HG03135 (cell line): ENCODE measurements around the gene FLT1.

Experiments
- ATAC-seq: cut with Tn5 transposase; IDR thresholded peaks from one replicate; pipeline ENCODE4 v1.9.1; 2021; ENCODE audit warnings: mild to moderate bottlenecking, moderate library complexity; ENCODE audit not compliant: unreplicated experiment

The FLT1 gene

DNA sequence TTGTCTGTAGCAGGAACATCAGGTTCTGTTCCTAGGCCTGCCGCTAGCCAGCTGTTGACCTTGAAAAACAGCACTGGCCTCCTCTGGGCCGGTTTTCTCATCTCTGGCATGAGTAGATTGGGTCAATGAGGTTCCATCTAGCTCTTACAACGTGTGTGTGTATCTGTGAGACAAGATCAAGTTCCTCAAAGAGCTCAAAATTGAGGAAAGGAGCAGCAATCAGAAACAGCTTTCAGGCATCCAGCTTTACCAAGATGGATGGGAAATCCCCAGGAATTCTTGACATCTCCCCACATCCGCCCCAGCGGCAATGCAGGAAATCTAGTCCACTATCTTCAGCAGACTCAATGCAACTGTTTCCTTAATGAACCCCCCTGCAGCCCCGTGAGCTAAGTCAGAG is 4.9 kb downstream of the FLT1 start:
- no peak for ATAC-seq

DNA sequence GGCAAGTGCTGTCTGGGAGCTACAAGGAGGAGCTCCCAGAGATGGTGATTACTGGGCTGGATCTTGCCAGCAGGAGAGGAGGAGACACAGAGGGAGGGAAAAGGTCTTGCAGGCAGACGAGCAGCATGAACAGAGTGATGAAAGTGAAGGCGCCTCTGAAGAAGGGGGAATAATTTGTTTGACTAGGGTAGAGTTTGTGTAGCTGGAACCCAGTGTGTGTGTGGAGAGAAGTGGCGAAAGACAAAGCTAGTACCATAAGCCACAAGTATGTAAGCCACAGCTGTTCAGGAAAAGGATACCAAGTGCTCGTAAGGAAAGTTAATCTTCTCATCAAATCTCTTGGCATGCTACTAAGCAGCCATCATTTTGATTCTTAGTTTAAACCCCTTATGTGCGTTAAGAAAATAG is 5.4 kb downstream of the FLT1 start:
- ATAC-seq, result no peak

DNA sequence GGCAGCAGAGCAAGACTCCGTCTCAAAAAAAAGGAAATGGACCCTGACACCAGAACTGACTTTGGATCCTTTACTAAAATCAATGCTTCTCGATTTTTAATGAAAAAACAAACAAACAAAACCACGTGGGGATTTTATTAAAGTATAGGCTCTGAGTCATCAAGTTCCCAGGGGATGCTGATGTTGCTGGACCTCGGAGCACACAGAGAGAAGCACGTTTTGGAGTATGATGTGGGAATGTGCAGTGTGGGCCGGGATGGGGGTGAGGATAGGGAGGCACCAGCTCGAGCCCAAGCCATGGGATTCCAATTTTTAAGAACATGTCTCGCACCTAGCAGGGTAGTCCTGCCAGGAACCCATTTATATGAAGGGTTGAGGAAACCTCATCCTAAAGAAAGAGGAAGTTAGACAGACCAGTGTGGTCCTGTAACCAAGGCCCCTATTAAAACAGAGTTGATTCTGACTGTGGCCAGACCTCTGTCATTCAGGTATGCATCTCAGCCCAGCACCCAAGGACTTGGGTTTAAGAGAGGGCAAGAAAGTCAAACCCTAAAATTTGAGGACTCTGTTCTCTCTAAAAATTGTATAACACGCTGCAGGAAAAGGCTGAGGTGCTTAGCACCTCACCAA is 6.4 kb downstream of the FLT1 start:
- no peak for ATAC-seq

DNA sequence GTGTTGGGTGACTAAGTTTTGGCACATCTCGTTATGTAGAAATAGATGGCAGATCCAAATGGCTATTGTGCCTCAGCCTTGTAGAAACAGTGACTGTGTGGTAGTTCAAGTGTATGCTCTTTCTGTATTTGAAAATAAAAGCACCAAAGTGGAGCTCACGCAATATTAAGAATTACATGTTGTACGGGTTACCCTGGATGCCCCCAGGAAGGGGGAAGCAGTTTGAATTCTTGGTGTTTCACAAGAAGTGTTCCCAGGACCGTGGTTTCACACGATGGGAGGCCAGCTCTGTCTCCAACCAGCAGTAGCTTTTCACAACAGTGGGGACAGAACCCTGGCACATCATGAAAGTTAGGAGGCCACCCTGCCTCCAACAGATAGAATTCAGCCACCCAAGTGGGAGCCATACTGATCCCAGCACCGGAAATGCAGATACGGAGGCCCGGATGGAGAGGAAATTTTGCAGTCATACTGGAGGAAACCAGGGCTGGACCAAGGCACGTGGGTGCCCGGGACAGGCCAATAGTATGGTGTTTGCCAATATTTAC is 8.9 kb downstream of the FLT1 start:
- no peak for ATAC-seq

DNA sequence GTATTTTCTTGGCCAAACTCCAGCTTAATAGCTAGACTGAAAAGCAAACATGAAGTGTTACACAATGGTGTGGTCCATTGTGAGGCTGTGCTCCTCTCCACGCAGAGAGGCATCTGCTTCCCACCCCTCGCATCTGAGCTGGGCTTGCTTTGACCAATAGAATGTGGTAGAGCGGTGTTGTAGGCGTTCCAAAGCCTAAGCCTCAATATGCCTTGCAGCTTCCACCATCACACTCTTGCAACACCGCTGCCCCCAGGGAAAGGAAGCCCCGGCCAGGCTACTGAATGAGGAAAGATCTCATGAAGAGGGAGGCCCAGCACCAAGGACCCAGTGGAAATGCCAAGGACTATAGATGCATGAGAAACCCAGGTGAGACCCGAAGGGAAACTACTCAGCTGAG is 9.4 kb downstream of the FLT1 start:
- ATAC-seq, result no peak

DNA sequence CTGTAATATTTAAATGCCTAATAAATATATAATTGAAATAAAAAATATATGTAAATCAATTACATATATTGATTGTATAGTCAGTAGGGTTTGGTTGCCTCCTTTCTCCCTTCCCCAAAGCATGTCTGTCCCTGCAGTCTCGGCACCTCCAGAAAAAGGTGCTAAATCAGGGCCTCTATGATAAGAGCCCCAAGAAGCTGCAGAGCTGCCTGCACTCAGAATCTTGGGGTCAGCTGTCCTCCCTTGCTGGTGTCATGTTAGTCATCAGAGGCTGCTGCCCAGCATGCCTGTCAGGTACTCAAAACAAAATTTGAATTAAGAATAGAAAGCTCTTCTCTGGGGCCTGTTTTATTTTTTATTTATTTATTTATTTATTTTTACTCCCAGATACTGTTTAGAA is 9.8 kb downstream of the FLT1 start:
- no peak for ATAC-seq

DNA sequence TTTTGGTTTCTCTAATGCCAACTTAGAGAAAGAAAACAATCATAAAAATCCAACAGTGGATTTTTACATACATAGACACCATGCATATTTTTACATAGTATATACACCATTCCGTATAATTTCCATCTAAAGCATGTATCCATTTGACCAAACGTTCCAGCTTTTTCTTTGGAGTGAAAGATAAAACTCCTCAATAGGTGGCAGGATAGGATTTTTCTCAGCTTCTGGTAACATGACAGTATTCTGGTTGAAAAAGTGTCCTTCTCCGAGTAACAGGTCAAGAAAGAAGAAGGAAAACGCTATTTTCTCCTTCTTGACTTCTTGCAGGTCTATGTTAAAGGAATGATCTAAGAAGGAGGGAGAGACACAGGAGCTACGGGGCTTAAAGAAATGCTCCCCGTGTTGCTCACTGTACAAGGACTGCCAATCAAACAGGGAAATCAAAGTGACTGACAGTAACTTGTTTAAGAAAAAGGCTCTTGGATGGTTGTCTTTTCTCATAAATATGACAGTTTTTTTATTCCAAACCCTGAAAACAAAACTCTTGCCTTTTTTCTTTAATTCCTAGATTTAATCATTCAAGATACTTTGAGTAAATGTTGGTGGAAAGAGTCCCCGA is 11.5 kb downstream of the FLT1 start:
- no peak for ATAC-seq

DNA sequence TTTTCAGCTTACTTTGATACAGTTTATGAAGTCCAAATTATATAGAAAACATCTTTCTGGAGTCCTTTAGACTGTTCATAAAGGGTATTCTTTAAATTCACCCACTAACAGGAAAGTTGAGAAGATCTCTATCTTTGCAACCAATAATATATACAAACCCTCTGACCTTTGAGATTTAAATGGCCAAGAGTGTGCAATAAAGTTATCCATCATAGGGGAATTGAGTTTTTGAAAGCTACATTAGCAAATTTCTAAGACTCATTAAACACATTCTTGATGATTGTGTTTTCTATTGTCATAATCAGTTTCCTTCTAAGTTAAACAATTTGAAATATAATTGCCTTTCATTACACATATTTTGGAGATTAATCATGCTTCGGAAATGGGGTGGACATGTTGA is 15.9 kb downstream of the FLT1 start:
- ATAC-seq, result no peak

DNA sequence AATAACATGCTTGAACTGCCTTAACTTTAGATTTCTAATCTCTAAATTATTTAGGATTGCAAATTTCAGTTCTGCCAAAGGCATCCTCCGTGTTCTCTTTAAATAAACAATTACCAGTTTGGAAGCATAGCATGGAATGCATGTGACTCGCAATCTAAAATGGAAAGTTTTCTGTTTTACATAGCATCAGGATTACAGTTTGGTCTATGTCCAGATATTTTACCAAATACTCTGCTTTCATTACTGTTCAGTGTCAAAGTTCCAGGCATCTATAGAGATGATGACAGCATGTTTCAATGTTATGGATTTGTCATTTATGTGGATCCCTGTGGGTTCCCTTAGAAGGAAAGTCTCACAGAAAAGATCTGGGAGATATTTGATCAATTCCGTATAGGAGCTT is 16.8 kb downstream of the FLT1 start:
- no peak for ATAC-seq

DNA sequence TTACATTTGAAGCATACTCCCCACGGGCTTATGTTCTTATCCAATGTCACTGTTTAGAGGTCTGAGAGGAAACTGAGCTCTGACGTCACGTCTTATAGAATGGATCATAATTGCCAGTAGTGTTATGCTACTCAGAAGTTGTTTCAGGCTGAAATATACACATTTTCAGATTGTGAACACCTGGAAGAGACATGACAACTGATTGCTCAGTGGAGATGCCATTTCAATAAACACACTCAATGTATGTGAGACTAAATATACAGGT is 17.3 kb downstream of the FLT1 start:
- no peak for ATAC-seq

DNA sequence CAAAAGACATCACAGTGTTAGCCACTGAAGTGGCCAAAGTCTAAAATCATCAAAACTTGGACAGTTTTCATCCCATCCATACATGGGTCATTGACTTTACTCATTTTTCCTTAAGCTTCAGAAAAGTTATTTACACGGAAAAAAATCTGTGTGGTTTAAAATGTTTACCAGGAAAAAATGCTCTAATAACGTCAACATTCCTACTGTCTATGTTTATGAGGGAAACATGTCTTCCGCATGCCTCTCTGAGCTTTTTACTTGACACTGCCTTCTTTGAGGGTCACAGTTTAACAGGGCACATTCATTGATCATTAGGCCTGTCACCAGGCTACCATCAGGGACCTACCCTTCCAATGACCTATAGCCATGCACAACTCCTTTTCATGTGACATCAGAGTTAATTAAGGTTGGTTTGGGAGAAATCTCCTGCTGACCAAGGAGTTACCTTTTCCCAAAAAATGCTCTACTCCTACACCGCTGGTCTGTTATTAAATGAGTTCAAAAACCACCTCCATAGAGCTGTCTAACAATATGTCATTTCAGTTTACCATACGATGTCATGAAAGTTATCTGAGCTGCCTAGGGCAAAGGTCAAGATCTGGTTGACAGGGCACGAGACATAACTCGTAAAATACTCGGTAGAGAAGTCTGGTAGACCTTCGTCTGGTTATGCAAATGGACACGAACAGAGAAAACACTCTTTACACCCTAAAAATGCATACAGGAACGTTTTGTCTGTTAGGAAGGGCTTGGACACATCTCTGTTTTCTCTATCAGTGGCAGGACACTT is 17.8 kb downstream of the FLT1 start:
- no peak for ATAC-seq

DNA sequence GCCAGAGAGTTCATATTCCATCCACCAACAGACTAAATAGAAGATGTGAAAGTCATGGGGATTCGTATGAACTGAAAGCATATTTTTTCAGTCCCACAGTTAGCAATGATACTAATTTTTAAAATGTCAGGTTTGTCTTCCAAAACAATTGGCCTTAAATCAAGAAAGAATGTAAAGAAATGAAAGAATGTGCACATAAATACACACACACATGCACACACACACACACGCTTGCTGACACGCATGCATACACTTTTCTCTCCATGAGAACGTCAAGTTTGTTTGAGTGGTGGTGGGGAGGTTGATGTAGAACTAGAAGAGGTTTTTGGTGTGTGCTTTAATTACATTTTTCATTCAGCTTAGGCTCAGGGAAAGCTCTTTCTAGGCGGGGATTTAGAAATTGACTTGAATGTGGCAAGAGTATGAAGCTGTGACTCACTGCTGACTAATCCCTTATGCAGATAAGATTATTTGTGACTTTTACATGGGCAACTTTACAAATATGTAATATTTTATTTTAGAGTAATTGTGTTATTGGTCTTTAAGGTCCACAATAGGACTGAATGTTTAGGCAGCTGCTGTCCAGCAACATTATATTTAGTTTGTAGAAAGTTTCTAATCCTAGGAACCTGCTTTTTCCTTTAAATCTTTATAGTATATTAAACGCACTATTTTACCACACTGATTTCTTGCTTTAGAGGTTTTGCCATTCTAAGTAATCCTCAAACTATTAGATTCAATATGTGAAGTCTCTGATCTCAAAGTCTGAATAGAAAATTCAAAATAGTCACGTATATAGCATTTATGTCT is 18.8 kb downstream of the FLT1 start:
- ATAC-seq, result no peak

DNA sequence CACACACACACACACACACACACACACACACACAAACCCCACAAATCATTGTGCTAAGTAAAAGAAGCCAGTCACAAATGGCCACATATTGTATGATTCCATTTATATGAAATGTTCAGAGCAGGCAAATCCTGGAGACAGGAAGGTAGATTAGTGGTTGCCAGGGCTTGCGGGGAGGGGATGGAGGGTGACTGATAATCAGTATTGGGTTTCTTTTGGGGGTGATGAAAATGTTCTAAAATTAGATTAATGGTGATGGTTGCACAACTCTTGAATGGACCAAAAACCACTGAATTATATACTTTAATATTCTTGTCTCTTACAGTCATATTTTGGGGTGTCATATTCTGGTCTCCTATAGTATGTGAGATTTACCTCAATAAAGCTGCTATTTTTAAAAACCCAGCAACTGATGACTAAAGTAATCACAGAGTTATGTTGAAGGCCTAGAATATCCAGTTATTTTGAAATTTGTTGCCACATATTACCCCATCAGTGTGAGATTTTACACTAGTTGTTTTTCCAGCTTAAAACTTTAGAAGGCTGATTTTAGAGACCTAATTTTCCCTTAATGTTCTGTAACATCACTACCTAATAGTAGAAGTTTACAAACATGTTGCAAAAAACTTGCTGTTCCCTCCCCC is 20.3 kb downstream of the FLT1 start:
- no peak for ATAC-seq

DNA sequence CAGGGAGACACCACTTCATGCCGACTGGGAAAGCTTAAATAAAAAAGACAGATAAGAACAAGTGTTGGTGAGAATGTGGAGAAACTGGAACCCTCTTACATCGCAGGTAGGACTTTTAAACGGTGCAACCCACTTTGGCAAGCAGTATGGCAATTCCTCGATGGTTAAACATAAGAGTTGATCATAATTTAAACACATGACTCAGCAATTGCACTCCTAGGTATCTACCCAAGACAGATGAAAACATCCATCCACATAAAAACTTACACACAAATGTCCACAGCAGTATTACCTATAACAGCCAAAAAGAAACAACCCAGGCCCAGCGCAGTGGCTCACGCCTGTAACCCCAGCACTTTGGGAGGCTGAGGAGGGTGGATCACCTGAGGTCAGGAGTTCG is 21.9 kb downstream of the FLT1 start:
- ATAC-seq, result no peak

DNA sequence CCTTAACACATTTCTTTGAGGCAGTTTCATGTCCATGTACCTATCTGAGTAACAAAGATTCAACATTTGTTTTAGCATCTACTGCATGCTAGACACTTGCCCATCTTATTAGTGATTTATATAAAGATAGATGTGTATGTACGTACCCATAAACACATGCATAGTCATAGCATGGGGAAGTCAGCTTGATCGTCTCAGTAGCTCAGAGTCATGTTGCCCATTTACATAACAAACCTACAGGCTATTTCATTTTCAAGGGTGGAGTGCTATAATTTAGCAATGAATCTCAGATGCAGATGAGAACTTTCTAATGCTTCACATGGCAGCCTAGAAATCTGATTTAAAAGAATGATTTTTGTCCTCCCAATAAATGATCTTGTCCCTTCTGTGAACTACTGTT is 23.5 kb downstream of the FLT1 start:
- ATAC-seq, result no peak

DNA sequence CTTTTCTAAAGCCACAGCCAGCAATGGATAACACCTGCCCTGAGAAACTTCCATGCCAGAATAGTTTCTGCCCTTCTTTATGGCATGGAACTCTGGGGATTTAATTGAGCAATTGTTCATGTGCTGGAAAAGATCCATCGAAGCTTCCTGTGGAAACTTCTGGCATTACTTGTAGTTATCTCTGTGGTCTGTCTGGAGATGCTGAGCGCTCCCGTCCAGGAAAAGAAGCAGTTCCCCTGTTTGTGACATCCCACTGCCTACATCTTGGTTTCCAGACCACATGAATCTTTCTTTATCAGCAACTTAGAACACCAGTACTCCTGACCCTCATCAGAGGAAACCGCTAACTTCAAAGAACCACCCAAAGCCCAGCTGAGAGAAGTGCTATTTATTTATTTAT is 24.6 kb downstream of the FLT1 start:
- ATAC-seq, result no peak

DNA sequence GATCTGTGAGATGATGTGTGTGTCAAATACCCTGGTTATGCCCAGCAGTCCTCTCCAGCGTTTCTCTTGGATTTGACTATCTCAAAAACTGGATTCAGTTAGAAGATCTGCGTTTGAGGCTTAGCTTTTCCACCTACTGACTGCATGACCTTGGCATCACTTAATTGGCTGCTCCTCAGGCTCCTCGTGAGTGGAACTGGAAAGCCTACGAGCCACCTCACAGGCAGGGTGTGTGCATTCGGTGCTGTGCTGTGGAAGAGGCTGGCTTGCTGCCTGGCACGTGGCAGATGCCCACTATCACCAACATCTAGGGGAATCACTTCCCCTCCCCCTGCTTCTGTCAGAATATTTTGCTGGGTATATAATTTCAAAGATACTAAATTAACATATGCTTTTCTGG is 25.6 kb downstream of the FLT1 start:
- ATAC-seq, result no peak

DNA sequence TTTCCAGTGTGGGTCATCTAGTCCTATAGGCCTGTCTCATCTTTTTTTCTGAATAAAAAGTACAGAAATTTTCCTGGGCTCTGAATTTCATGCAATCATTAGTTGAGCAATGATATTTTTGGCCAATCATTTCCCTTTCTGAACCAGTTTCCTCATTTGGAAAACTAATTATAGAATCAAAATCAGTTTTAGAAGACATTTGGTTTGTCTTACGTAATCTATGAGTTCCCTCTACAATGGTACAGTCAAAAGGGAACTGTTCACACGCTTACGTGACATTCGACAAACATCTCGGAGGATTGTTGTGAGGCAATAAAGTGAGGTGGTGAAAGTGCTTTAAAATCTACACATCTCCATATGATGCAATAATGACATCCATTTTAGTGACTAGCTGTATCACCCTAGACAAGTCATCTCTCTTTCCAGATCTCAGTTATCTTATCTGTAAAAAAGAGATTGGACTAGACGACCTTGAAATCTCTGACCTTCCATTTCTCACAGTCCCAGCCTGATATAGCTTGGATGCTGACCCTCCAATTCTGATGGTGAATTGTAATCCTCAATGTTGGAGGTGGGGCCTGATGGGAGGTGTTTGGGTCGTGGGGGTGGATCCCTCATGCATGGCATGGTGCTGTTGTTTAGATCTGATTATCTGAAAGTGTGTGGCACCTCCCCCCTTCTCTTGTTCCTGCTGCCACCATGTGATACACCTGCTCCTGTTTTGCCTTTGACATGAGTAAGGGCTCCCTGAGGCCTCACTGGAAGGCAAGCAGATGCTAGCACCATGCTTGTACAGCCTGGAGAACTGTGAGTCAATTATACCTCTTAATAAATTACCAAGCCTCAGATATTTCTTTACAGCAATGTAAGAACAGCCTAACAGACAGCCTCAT is 26.7 kb downstream of the FLT1 start:
- ATAC-seq, result no peak

DNA sequence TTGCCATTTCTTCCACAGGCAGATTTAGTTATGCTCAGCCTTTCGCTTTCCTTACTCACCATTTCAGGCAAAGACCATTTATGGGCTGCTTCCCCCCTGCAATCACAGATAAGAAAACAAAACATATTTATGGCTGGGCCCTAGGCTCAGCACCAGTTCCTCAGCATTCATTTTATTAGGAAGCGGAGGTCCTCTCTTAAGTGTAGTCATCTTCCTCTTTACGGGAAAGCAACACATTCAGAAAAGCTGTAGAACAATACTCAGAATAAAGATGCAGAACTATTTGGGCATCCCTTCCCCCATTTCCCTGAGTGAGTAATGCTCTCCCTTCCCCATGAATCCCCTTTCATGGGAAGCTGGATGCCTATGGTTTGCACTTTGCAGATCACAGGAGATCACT is 27.9 kb downstream of the FLT1 start:
- no peak for ATAC-seq

DNA sequence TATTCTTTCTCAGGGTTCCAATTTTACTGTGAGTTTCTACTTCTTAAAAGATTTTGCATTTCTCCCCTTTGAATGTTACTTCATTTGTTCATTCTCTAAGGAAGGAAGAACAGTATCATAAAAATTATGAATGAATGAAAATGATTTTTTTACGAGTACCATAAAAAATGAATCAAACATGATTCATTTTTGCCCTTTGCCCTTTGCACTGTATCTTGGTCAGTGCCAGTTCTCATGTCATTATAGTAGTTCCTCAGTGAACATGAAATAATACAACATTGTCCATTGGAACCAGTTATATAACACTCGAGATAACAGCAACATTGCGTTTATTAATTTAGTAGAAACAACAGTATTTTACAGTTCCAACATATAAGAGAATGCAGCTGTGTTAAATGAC is 28.8 kb downstream of the FLT1 start:
- no peak for ATAC-seq
